ENCODE data around the gene CTTN.

DNA sequence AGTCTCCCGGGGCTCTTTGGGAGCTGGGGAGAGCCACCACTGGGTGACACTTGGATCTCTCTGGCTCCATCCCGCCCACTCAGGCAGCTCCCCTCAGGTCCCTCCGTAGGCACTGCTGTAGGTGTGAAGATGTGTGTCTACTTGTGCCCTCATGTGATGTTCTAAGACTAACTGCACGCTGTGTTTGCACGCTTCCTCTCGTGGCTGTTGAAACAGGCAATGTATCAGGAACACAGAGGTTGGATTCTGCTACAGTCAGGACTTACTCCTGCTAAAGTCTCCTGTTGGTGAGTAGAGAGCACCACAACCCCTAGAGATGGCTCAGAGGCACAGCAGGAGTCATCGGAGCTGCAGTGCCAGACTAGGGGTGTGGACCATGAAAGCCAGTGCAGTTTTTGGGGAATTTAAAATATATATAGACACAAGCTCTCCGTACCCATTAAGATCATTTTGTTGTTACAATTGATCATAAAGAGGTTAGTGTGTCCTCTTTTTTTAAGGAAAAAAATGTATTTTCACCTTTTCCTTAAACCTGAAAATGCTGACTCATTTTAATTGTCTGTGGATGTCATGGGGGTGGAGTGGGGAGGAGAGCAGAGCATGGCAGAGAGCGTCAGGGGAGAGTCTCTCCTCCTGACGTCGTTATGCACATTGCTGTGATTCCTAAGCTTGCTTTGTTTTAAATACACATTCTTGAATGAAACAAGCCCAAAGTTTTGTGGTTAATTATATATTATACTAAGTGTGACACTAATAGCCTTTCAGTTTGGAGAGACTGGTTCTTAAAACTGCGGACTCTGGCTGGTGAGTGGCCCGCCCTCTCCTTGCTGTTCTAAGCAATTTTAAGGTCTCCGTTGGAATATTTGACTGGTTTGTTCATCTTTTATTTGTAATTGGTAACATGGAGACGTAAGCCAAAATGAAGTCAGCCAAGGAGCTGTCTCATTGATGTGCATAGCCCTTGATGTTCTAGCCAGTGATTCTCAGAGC lies 16.2 kb upstream of the CTTN start:
- no peak for TF ChIP-seq YY1 (IDR thresholded peaks at IDR 0.05; ENCODE audit: insufficient read depth, insufficient read length)
- TF ChIP-seq ZNF274 (IDR thresholded peaks at IDR 0.05; ENCODE audit: low read depth, low read length), result no peak
- TF ChIP-seq SUZ12 (IDR thresholded peaks at IDR 0.05; ENCODE audit: extremely low read depth, insufficient read depth, insufficient read length), result no peak

Data from NT2/D1 (cell line).